ENCODE data around the gene SLC12A7.

SLC12A7 gene

DNA sequence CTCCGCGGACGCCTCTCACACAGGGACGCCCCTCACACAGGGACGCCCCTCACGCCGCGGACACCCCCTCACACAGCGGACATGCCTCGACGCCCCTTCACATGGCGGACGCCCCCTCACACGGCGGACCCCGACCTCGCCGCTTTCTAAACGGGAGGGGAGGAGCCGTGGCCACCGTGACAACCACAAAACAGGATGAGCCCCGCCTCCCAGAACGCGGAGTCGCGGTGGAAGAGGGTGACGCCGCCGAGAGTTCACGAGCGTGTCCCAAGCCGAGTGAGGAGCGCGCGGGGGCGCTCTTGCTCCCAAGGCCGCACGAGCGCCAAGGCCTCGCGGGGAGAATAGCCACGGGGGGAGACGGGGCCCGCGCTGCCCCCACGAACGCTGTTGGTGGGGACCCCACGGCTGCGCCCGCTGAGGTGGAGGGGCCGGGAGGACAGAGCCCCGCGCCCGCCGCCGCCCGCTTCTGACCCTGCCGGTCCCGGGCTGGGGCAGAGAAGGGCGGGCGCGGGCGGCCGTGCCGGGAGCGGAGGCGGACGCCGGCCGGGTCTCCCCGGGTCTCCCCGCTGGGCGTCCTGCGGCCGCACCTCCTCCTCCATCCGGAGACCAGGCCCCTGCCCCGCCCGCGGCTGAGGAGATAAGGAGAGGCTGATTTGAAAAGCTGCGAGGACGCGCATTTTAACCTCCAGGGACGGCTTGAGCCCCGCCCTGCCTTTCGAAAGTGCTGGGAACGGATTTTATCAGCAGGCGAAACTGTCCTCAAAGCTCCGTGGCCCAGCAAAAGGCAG is 107.2 kb downstream of the SLC12A7 start (continued):
- TF ChIP-seq, protein P1, sequence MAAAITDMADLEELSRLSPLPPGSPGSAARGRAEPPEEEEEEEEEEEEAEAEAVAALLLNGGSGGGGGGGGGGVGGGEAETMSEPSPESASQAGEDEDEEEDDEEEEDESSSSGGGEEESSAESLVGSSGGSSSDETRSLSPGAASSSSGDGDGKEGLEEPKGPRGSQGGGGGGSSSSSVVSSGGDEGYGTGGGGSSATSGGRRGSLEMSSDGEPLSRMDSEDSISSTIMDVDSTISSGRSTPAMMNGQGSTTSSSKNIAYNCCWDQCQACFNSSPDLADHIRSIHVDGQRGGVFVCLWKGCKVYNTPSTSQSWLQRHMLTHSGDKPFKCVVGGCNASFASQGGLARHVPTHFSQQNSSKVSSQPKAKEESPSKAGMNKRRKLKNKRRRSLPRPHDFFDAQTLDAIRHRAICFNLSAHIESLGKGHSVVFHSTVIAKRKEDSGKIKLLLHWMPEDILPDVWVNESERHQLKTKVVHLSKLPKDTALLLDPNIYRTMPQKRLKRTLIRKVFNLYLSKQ (tag by site-specific recombination; IDR thresholded peaks at IDR 0.05; ENCODE audit: borderline replicate concordance) = no peak
- TF ChIP-seq ZNF23 (tag by site-specific recombination; IDR thresholded peaks at IDR 0.05; ENCODE audit: borderline replicate concordance) (no peak), ZNF266 (tag by site-specific recombination; IDR thresholded peaks at IDR 0.05; ENCODE audit: low read depth) (no peak), ZNF404 (tag by site-specific recombination; IDR thresholded peaks at IDR 0.05) (no peak), ZNF112 (tag by site-specific recombination; IDR thresholded peaks at IDR 0.05) (no peak), KLF9 (tag by site-specific recombination; IDR thresholded peaks at IDR 0.05; ENCODE audit: low read depth) (no peak), TRIM28 (IDR thresholded peaks at IDR 0.05; ENCODE audit: borderline replicate concordance, low read length) (no peak), RBAK (tag by site-specific recombination; IDR thresholded peaks at IDR 0.05) (no peak), FEZF1 (tag by site-specific recombination; IDR thresholded peaks at IDR 0.05) (no peak), BCL11B (tag by site-specific recombination; IDR thresholded peaks at IDR 0.05; ENCODE audit: low read depth) (no peak), ZNF843 (tag by site-specific recombination; IDR thresholded peaks at IDR 0.05) (no peak), ZNF19 (tag by site-specific recombination; IDR thresholded peaks at IDR 0.05; ENCODE audit: low read depth) (no peak), ZFP41 (tag by site-specific recombination; IDR thresholded peaks at IDR 0.05; ENCODE audit: borderline replicate concordance) (no peak), ZNF830 (tag by site-specific recombination; IDR thresholded peaks at IDR 0.05; ENCODE audit: low read depth) (no peak), ZBTB20 (tag by site-specific recombination; IDR thresholded peaks at IDR 0.05) (no peak), ZNF211 (tag by site-specific recombination; IDR thresholded peaks at IDR 0.05; ENCODE audit: low read depth) (no peak), ZNF391 (tag by site-specific recombination; IDR thresholded peaks at IDR 0.05; ENCODE audit: borderline replicate concordance, low read depth) (no peak; the same call in 1 of the 2 replicates), YY1 (tag by site-specific recombination; IDR thresholded peaks at IDR 0.05) (no peak), ZNF146 (tag by site-specific recombination; IDR thresholded peaks at IDR 0.05) (no peak), SP3 (tag by site-specific recombination; IDR thresholded peaks at IDR 0.05) (0 out of 2 replicates have a peak, but pooled peaks have one; percentile 45), ZNF48 (tag by site-specific recombination; IDR thresholded peaks at IDR 0.05) (no peak), REPIN1 (tag by site-specific recombination; IDR thresholded peaks at IDR 0.05; ENCODE audit: low read depth) (no peak), ZNF335 (tag by site-specific recombination; conservative IDR thresholded peaks at IDR 0.05) (peak; percentile 82), ZNF596 (tag by site-specific recombination; IDR thresholded peaks at IDR 0.05) (no peak), ZNF555 (tag by site-specific recombination; conservative IDR thresholded peaks at IDR 0.05) (no peak), SP7 (tag by site-specific recombination; IDR thresholded peaks at IDR 0.05) (no peak; the same call in 1 of the 2 replicates), ZNF660 (tag by site-specific recombination; IDR thresholded peaks at IDR 0.05) (peak; percentile 36; the same call in 1 of the 2 replicates)
- TF ChIP-seq, protein P2, sequence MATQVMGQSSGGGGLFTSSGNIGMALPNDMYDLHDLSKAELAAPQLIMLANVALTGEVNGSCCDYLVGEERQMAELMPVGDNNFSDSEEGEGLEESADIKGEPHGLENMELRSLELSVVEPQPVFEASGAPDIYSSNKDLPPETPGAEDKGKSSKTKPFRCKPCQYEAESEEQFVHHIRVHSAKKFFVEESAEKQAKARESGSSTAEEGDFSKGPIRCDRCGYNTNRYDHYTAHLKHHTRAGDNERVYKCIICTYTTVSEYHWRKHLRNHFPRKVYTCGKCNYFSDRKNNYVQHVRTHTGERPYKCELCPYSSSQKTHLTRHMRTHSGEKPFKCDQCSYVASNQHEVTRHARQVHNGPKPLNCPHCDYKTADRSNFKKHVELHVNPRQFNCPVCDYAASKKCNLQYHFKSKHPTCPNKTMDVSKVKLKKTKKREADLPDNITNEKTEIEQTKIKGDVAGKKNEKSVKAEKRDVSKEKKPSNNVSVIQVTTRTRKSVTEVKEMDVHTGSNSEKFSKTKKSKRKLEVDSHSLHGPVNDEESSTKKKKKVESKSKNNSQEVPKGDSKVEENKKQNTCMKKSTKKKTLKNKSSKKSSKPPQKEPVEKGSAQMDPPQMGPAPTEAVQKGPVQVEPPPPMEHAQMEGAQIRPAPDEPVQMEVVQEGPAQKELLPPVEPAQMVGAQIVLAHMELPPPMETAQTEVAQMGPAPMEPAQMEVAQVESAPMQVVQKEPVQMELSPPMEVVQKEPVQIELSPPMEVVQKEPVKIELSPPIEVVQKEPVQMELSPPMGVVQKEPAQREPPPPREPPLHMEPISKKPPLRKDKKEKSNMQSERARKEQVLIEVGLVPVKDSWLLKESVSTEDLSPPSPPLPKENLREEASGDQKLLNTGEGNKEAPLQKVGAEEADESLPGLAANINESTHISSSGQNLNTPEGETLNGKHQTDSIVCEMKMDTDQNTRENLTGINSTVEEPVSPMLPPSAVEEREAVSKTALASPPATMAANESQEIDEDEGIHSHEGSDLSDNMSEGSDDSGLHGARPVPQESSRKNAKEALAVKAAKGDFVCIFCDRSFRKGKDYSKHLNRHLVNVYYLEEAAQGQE (tag by site-specific recombination; IDR thresholded peaks at IDR 0.05) = no peak
- TF ChIP-seq, protein P3, sequence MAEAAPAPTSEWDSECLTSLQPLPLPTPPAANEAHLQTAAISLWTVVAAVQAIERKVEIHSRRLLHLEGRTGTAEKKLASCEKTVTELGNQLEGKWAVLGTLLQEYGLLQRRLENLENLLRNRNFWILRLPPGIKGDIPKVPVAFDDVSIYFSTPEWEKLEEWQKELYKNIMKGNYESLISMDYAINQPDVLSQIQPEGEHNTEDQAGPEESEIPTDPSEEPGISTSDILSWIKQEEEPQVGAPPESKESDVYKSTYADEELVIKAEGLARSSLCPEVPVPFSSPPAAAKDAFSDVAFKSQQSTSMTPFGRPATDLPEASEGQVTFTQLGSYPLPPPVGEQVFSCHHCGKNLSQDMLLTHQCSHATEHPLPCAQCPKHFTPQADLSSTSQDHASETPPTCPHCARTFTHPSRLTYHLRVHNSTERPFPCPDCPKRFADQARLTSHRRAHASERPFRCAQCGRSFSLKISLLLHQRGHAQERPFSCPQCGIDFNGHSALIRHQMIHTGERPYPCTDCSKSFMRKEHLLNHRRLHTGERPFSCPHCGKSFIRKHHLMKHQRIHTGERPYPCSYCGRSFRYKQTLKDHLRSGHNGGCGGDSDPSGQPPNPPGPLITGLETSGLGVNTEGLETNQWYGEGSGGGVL (tag by site-specific recombination; IDR thresholded peaks at IDR 0.05) = peak; percentile 9; the same call in 1 of the 2 replicates
- TF ChIP-seq, protein P4, sequence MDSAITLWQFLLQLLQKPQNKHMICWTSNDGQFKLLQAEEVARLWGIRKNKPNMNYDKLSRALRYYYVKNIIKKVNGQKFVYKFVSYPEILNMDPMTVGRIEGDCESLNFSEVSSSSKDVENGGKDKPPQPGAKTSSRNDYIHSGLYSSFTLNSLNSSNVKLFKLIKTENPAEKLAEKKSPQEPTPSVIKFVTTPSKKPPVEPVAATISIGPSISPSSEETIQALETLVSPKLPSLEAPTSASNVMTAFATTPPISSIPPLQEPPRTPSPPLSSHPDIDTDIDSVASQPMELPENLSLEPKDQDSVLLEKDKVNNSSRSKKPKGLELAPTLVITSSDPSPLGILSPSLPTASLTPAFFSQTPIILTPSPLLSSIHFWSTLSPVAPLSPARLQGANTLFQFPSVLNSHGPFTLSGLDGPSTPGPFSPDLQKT (IDR thresholded peaks at IDR 0.05; ENCODE audit: borderline replicate concordance, low read depth, low read length) = no peak
- TF ChIP-seq, protein P5, sequence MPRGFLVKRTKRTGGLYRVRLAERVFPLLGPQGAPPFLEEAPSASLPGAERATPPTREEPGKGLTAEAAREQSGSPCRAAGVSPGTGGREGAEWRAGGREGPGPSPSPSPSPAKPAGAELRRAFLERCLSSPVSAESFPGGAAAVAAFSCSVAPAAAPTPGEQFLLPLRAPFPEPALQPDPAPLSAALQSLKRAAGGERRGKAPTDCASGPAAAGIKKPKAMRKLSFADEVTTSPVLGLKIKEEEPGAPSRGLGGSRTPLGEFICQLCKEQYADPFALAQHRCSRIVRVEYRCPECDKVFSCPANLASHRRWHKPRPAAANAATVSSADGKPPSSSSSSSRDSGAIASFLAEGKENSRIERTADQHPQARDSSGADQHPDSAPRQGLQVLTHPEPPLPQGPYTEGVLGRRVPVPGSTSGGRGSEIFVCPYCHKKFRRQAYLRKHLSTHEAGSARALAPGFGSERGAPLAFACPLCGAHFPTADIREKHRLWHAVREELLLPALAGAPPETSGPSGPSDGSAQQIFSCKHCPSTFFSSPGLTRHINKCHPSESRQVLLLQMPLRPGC (tag by site-specific recombination; IDR thresholded peaks at IDR 0.05) = no peak
